HepG2 (cell line): Measurements from ENCODE around the gene RPS6KL1. TPM values are rescaled to one million over a fixed set of nuclear protein-coding genes. Genes with fewer than 3 reads are reported as not detected.

ENCODE experiments used
- ATM ChIP-seq: fragments of 450-650 bp; IDR thresholded peaks from 2 replicates; pipeline ENCODE4 v1.7.1; 2017; ENCODE audit warnings: mild to moderate bottlenecking, borderline replicate concordance
- CHCHD3 ChIP-seq: sonication (generic); formaldehyde crosslinking; IDR thresholded peaks from 2 replicates; pipeline ENCODE4 v1.8.0; 2022; ENCODE audit warnings: mild to moderate bottlenecking, missing genetic modification reagents, moderate library complexity
- GFI1 ChIP-seq: sonication (generic); formaldehyde crosslinking; IDR thresholded peaks from 2 replicates; pipeline ENCODE4 v1.5.0; 2020; ENCODE audit warnings: missing genetic modification reagents, mild to moderate bottlenecking, borderline replicate concordance
- HOXA5 ChIP-seq: sonication (generic); formaldehyde crosslinking; IDR thresholded peaks from 2 replicates; pipeline ENCODE4 v1.4.0; 2020; ENCODE audit warnings: missing genetic modification reagents
- KDM1A ChIP-seq: IDR thresholded peaks from 2 replicates; pipeline ENCODE4 v1.6.1; 2016; ENCODE audit warnings: missing compliant biosample characterization
- KDM3A ChIP-seq: IDR thresholded peaks from 2 replicates; pipeline ENCODE4 v1.6.1; 2018; ENCODE audit warnings: low read depth, missing compliant biosample characterization
- KLF16 ChIP-seq, 2 experiments: sonication (generic) in 1 of 2; formaldehyde crosslinking in 1 of 2; IDR thresholded peaks; 2 replicates each; pipeline versions ENCODE4 v1.6.1 to v1.8.0; 2016 to 2023; ENCODE audit warnings: missing genetic modification reagents in 2 of 2, missing compliant biosample characterization in 1 of 2
- KMT2B ChIP-seq: IDR thresholded peaks from 2 replicates; pipeline ENCODE4 v1.6.1; 2016; ENCODE audit warnings: missing genetic modification reagents, missing compliant biosample characterization
- MTF2 ChIP-seq: sonication (generic); formaldehyde crosslinking; IDR thresholded peaks from 2 replicates; pipeline ENCODE4 v1.5.0; 2020; ENCODE audit warnings: missing genetic modification reagents, borderline replicate concordance
- NCOA2 ChIP-seq: sonication (generic); formaldehyde crosslinking; IDR thresholded peaks from 2 replicates; pipeline ENCODE4 v1.8.0; 2022; ENCODE audit warnings: inconsistent platforms
- PHF20 ChIP-seq: sonication (generic); formaldehyde crosslinking; IDR thresholded peaks from 2 replicates; pipeline ENCODE4 v1.5.0; 2020; ENCODE audit warnings: mild to moderate bottlenecking, missing genetic modification reagents
- RELA ChIP-seq: sonication (generic); formaldehyde crosslinking; IDR thresholded peaks from 2 replicates; pipeline ENCODE4 v1.4.0; 2020; ENCODE audit warnings: missing genetic modification reagents
- REST ChIP-seq, 2 experiments: IDR thresholded peaks; 2 replicates each; pipeline ENCODE4 v1.6.1; 2011 to 2012; ENCODE audit warnings: low read length in 2 of 2, borderline replicate concordance in 1 of 2, low read depth in 1 of 2, mild to moderate bottlenecking in 1 of 2, moderate library complexity in 1 of 2
- SOX5 ChIP-seq: IDR thresholded peaks from 2 replicates; pipeline ENCODE4 v1.6.1; 2016; ENCODE audit warnings: borderline replicate concordance
- SRF ChIP-seq: IDR thresholded peaks from 2 replicates; pipeline ENCODE4 v1.6.1; 2011; ENCODE audit warnings: mild to moderate bottlenecking, low read depth, low read length, moderate library complexity
- TERF1 ChIP-seq: sonication (generic); formaldehyde crosslinking; IDR thresholded peaks from 2 replicates; pipeline ENCODE4 v1.8.0; 2022; ENCODE audit warnings: mild to moderate bottlenecking, missing genetic modification reagents, moderate library complexity
- XBP1 ChIP-seq: sonication (generic); formaldehyde crosslinking; IDR thresholded peaks from 2 replicates; pipeline ENCODE4 v1.5.0; 2020; ENCODE audit warnings: missing genetic modification reagents
- ZBTB33 ChIP-seq: sonication (generic); formaldehyde crosslinking; IDR thresholded peaks from 2 replicates; pipeline ENCODE4 v1.4.0; 2020; ENCODE audit warnings: missing genetic modification reagents
- ZNF253 ChIP-seq: sonication (generic); formaldehyde crosslinking; IDR thresholded peaks from 2 replicates; pipeline ENCODE4 v1.8.0; 2022; ENCODE audit warnings: mild to moderate bottlenecking, missing genetic modification reagents, borderline replicate concordance
- ZNF276 ChIP-seq: sonication (generic); formaldehyde crosslinking; IDR thresholded peaks from 2 replicates; pipeline ENCODE4 v1.4.0; 2020; ENCODE audit warnings: mild to moderate bottlenecking, low read depth, missing genetic modification reagents
- ZNF432 ChIP-seq: sonication (generic); formaldehyde crosslinking; IDR thresholded peaks from 2 replicates; pipeline ENCODE4 v1.5.0; 2020; ENCODE audit warnings: missing genetic modification reagents, mild to moderate bottlenecking, borderline replicate concordance
- polyA plus RNA-seq, 8 experiments: library from polyadenylated mRNA; depleted of rRNA in 3 of 8; stranded (reverse) in 7 of 8; unstranded in 1 of 8; fragments of >200 nt; fragmentation: Illumina TruSeq in 4 of 8; extraction: Trizol in 4 of 8; gene quantifications; 2 replicates each; pipeline versions ENCODE4 v1.2.1 to v1.2.3, GENCODE V29; 2011 to 2016; ENCODE audit warnings: low read depth in 4 of 8, missing spikeins in 1 of 8, mixed read lengths in 1 of 8; ENCODE audit not compliant: insufficient read depth in 1 of 8
- total RNA-seq, 5 experiments: library from RNA; depleted of rRNA; stranded (reverse); fragments of >200 nt; fragmentation: Illumina TruSeq; extraction: Trizol; gene quantifications; 2 replicates each; pipeline ENCODE4 v1.2.3, GENCODE V29; 2016; ENCODE audit warnings: low read depth in 1 of 5

Gene RPS6KL1
- total and polyA plus RNA-seq, 2 of the 13 experiments (the other 11 are each of a cell fraction or from before 2014, with no cell fraction given): 6.5 to 11.5 TPM

GRCh38 chr14:74881431-74882102 lies 41.5 kb downstream of the RPS6KL1 start, which contains the start of gene DLST (continued):
- TF ChIP-seq KLF16 (CRISPR knock-in tag; IDR thresholded peaks at IDR 0.05): peak in 1 of 2 experiments; percentile 82; a peak in 2 of 4 replicates
- no peak for TF ChIP-seq CHCHD3 (CRISPR knock-in tag)
- peak; percentile 77; the same call in 1 of the 2 replicates for TF ChIP-seq TERF1 (CRISPR knock-in tag)
- no peak for TF ChIP-seq XBP1 (CRISPR knock-in tag)
- peak; percentile 51; the same call in 1 of the 2 replicates for TF ChIP-seq KDM3A (CRISPR knock-in tag)
- TF ChIP-seq ZBTB33 (CRISPR knock-in tag): no peak
- no peak for TF ChIP-seq HOXA5 (CRISPR knock-in tag)
- TF ChIP-seq NCOA2 (CRISPR knock-in tag): peak; percentile 57; the same call in 1 of the 2 replicates
- TF ChIP-seq ZNF432 (CRISPR knock-in tag): no peak
- TF ChIP-seq ATM: no peak
- peak; percentile 46; the same call in 1 of the 2 replicates for TF ChIP-seq SOX5
- TF ChIP-seq MTF2 (CRISPR knock-in tag): peak; percentile 73; the same call in 1 of the 2 replicates
- no peak for TF ChIP-seq ZNF253 (CRISPR knock-in tag)
- peak; percentile 20; the same call in 1 of the 2 replicates for TF ChIP-seq GFI1 (CRISPR knock-in tag)
- 0 out of 2 replicates have a peak, but pooled peaks have one; percentile 41 for TF ChIP-seq RELA
- no peak for TF ChIP-seq SRF
- TF ChIP-seq PHF20 (CRISPR knock-in tag): peak; percentile 84
- no peak for TF ChIP-seq ZNF276 (CRISPR knock-in tag)
- no peak; a peak in 1 of 4 replicates for TF ChIP-seq REST (IDR thresholded peaks at IDR 0.05; ENCODE audit: borderline replicate concordance in 1 of 2, low read depth in 1 of 2, low read length in 2 of 2)
- TF ChIP-seq KDM1A: no peak
- peak; percentile 94 for TF ChIP-seq KMT2B (CRISPR knock-in tag)
